Stimulated activated CD4-positive, alpha-beta T cell treated with anti-CD3 and anti-CD28 coated beads, Interleukin-12 subunit alpha, Interleukin-12 subunit beta, amount 100 ng/mL, for 24 hours (primary cell): ENCODE measurements around the gene YIPF3.
"Not testable (repeated sequence)": the region's sequence is repeated elsewhere in the genome, so short reads cannot be mapped to it uniquely, and the experiment has no call there.

Source experiments
- DNase-seq, 2 experiments: peaks; one replicate each; pipeline ENCODE4 v3.0.0-alpha.2; 2020; ENCODE audit warnings: low read depth in 2 of 2

The YIPF3 gene

GRCh38 chr6:43509984-43510826 is 6.5 kb downstream of the YIPF3 start, which contains the start of gene LRRC73:
Gene LRRC73 (minus strand): TSS chr6:43510346. CDS start chr6:43509785, 561 bp downstream.
- peak; percentile 58 to 70 for DNase-seq

GRCh38 chr6:43509142-43509983 is 7.4 kb downstream of the YIPF3 start:
- no peak for DNase-seq

GRCh38 chr6:43508481-43509141 is 8.1 kb downstream of the YIPF3 start:
- DNase-seq = no peak

- peak; percentile 54 to 77 for DNase-seq
Observed at GRCh38 chr6:43506667-43507471, 9.9 kb downstream of the YIPF3 start.

- DNase-seq = no peak
Observed at GRCh38 chr6:43506171-43506570, 10.6 kb downstream of the YIPF3 start.

GRCh38 chr6:43505718-43506117 is 11.0 kb downstream of the YIPF3 start:
- DNase-seq = no peak

GRCh38 chr6:43504756-43505593 is 11.8 kb downstream of the YIPF3 start:
- no peak for DNase-seq

GRCh38 chr6:43503443-43503842 is 13.3 kb downstream of the YIPF3 start:
- DNase-seq = no peak

GRCh38 chr6:43502666-43503065 is 14.1 kb downstream of the YIPF3 start:
- no peak for DNase-seq

GRCh38 chr6:43500921-43501320 is 15.8 kb downstream of the YIPF3 start:
- no peak for DNase-seq

- DNase-seq = no peak
Observed at GRCh38 chr6:43499028-43499815, 17.5 kb downstream of the YIPF3 start.

GRCh38 chr6:43498291-43498690 is 18.4 kb downstream of the YIPF3 start:
- not testable (repeated sequence) for DNase-seq

GRCh38 chr6:43497689-43498088 is 19.0 kb downstream of the YIPF3 start:
- DNase-seq = no peak

GRCh38 chr6:43497129-43497396 is 19.7 kb downstream of the YIPF3 start:
- no peak for DNase-seq

GRCh38 chr6:43496370-43497128 is 20.2 kb downstream of the YIPF3 start:
- DNase-seq = no peak

GRCh38 chr6:43495409-43495941 is 21.3 kb downstream of the YIPF3 start:
- no peak for DNase-seq

- DNase-seq = no peak
Observed at GRCh38 chr6:43494766-43495165, 22.0 kb downstream of the YIPF3 start.

GRCh38 chr6:43494321-43494720 is 22.4 kb downstream of the YIPF3 start:
- DNase-seq = no peak

- DNase-seq = no peak
Observed at GRCh38 chr6:43493833-43494232, 22.9 kb downstream of the YIPF3 start.
